ENCODE results near the gene RASA2. TPM values are rescaled to one million over a fixed set of nuclear protein-coding genes. Genes with fewer than 3 reads are reported as not detected.

The RASA2 gene
- total RNA-seq, 4 donors from 2014 or later: 23.2 to 34.1 (median 27.1) TPM

DNA sequence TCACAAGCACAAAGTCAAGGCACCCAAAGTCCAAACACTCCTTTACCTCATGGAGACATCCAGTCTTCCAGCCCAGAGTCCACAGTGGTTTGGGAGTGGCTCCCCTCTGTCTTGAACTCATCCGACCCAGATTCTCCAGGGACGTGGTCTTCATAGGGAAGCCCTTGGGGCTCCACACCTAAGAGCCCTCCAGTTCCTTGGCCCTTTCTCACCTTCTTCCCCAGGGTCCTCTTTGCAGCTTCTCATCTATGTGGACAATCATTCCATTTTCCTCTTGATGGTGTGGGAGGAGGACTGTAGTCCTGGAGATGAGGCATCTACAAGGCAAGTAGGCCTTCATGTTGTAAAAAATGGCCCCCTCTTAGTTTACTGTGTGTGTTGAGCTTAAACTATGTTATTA, 164.0 kb downstream of the RASA2 start:
- TF ChIP-seq, protein P1, sequence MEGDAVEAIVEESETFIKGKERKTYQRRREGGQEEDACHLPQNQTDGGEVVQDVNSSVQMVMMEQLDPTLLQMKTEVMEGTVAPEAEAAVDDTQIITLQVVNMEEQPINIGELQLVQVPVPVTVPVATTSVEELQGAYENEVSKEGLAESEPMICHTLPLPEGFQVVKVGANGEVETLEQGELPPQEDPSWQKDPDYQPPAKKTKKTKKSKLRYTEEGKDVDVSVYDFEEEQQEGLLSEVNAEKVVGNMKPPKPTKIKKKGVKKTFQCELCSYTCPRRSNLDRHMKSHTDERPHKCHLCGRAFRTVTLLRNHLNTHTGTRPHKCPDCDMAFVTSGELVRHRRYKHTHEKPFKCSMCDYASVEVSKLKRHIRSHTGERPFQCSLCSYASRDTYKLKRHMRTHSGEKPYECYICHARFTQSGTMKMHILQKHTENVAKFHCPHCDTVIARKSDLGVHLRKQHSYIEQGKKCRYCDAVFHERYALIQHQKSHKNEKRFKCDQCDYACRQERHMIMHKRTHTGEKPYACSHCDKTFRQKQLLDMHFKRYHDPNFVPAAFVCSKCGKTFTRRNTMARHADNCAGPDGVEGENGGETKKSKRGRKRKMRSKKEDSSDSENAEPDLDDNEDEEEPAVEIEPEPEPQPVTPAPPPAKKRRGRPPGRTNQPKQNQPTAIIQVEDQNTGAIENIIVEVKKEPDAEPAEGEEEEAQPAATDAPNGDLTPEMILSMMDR (IDR thresholded peaks at IDR 0.05; ENCODE audit: low read depth): no peak

DNA sequence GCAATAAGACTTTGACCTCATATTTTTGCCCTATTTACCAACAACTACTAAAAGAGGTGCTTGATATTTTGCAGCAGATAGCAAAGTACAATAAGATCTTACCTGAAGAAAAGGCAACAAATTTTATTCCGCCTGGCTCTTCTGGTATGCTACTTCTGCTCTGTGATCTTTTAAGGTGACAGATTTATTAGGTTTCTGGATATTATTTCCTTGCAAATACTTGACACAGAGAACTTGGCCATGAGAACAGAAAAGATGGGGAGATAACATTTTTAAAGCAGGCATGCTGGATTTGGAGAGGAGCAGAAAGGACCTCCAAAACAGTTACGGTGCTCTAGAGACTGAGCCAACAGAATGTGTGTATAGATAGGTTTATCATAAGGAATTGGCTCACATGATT, 164.6 kb downstream of the RASA2 start:
- TF ChIP-seq, protein P1 (IDR thresholded peaks at IDR 0.05; ENCODE audit: low read depth): no peak

DNA sequence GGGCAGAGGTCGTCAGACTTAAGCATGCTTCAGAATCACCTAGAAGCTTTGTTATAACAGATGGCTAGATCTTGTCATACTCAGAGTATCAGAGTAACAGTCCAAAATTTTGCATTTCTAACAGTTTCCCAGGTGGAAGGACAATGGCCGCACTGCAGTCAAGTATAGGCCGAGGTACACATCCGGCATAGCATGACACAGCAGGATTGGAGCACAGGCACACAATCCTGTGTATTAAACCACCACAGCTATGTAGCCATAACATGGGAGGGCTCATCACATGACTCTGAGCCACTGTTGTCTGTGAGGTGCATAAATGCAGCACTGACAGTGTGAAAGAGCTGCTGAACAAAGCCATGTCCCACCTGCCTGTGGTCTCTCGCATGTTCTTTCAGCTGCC, 165.5 kb downstream of the RASA2 start:
- TF ChIP-seq, protein P1 (IDR thresholded peaks at IDR 0.05; ENCODE audit: low read depth): no peak

DNA sequence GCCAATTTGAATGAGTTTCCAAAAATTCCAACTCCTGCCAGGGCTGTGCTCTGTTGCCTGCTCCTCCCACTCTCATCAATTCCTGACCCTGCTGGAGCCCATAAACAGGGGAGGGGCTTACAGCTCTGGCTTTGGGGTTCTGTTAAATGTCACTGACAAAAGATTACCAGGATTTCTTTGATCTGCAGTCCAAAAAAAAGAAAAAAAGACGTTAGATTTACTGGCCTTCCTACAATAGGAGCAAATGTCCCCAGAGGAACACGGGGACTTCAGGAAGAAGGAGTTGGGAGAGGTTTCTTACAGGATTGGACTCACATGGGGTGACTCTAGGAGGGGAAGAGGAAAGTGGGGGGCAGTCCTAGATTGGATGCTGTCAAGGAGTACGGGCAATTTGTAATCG, 167.0 kb downstream of the RASA2 start:
- TF ChIP-seq, protein P1 (IDR thresholded peaks at IDR 0.05; ENCODE audit: low read depth): no peak

DNA sequence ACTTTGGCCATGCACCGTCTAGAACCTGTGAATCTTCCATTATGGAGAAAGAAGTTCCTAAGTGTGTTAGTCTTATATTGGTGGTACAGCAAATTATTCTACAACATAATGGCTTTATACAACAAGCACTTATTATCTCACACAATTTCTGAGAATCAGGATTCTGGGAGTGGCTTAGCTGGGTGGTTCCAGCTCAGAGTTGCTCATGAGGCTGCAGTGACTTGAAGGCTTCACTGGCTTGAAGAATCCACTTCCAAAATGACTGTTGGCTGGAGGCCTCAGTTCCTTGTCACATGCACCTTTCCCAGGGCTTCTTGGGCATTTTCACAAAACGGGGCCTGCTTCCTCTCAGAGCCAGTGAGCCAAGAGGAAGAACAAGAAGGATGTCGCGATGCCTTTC, 169.0 kb downstream of the RASA2 start:
- TF ChIP-seq, protein P1 (IDR thresholded peaks at IDR 0.05; ENCODE audit: low read depth): no peak

DNA sequence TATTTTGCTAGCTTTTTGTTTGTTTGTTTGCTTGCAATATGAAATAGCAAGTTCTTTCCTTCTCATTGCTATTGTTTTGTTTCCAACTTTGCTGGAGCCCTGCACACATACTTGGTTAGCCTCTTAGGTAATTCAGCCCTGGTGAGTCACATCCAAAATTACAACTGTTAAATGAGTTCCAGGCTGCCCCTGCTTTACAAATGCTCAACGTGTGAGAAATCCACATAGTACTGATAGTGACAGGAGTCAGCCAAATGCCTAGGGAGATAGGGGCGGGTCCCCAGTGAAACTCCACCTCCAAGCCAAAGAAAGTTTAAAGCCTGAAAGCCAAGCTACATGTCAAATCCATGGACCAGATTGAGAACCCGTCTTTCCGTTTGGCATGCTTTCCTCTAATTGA, 169.9 kb downstream of the RASA2 start:
- TF ChIP-seq, protein P1 (IDR thresholded peaks at IDR 0.05; ENCODE audit: low read depth): no peak

DNA sequence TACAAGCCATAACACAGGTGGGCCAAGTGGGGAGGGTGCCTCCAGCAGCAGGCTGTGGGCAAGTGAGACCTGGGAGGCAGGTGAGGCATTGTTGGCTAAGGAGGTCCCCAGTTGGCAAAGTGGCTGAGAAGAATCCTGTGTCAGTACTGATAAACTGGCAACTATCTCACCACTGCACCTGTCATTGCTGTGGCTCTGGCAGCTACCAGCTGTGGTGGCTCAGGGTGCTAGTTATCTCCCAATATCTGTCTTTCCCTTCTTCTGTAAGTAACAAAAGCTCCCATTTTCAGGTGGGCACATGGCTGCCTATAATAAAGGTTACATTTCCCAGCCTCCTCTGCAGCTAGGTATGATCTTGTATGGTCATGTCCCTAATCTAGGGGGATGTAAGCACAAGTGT, 170.7 kb downstream of the RASA2 start:
- TF ChIP-seq, protein P1 (IDR thresholded peaks at IDR 0.05; ENCODE audit: low read depth): no peak

Measured in subcutaneous adipose tissue (tissue), 4 donors.